PC-3 (cell line): ENCODE results near the gene RMP24.
A peak's percentile ranks its signal among the peaks of the same experiment; 100 is the strongest.

ENCODE experiments used
- ATAC-seq: fragments of 200-7000 bp; cut with Tn5 transposase; 2 replicates; pipeline ENCODE4 v1.9.1; 2020; ENCODE audit warnings: mild to moderate bottlenecking, moderate library complexity
- BruUV-seq: library from RNA; stranded (reverse); fragments of 400-500 nt; replicated peaks from 2 replicates; lab custom pipeline; 2021; lab: Mats Ljungman, UMichigan
- CTCF ChIA-PET: fragments of 300-600 bp; sonication (Branson Sonifier 250); formaldehyde crosslinking; loops from one replicate; lab custom pipeline; 2022; ENCODE audit warnings: antibody characterized with exemption; lab: Charles Lee
- POLR2A ChIA-PET: fragments of 300-600 bp; sonication (Branson Sonifier 250); formaldehyde crosslinking; loops from one replicate; lab custom pipeline; 2022; ENCODE audit warnings: antibody characterized with exemption; ENCODE audit not compliant: unreplicated experiment; lab: Charles Lee
- DNase-seq: peaks from one replicate; pipeline ENCODE4 v3.0.0-alpha.2; 2015
- H2AFZ ChIP-seq: fragments of 300-600 bp; sonication (generic); 2 replicates; pipeline ENCODE4 v1.6.0; 2016; ENCODE audit warnings: antibody characterized with exemption, low read length
- H3F3A ChIP-seq: fragments of 300-600 bp; sonication (generic); one replicate; pipeline ENCODE4 v1.6.0; 2017; ENCODE audit warnings: antibody characterized with exemption, low read length, control low read depth, mild to moderate bottlenecking; ENCODE audit not compliant: unreplicated experiment
- H3K27ac ChIP-seq: fragments of 300-600 bp; sonication (generic); 2 replicates; pipeline ENCODE4 v1.5.1; 2016; ENCODE audit warnings: mild to moderate bottlenecking, low read length
- H3K27me3 ChIP-seq: fragments of 300-600 bp; sonication (generic); 2 replicates; pipeline ENCODE4 v1.6.1; 2016; ENCODE audit warnings: low read length, mixed read lengths
- H3K36me3 ChIP-seq: fragments of 300-600 bp; sonication (generic); 2 replicates; pipeline ENCODE4 v1.6.1; 2016; ENCODE audit warnings: low read depth, mixed run types, low read length, mixed read lengths
- H3K4me1 ChIP-seq: fragments of 300-600 bp; sonication (generic); 2 replicates; pipeline ENCODE4 v1.5.1; 2016; ENCODE audit warnings: low read length; ENCODE audit not compliant: insufficient read depth
- H3K4me2 ChIP-seq: fragments of 300-600 bp; sonication (generic); 2 replicates; pipeline ENCODE4 v1.6.0; 2016; ENCODE audit warnings: low read length
- H3K4me3 ChIP-seq: fragments of 300-600 bp; sonication (generic); 2 replicates; pipeline ENCODE4 v1.5.1; 2016; ENCODE audit warnings: mild to moderate bottlenecking, low read length, mixed read lengths
- H3K79me2 ChIP-seq: fragments of 300-600 bp; sonication (generic); 2 replicates; pipeline ENCODE4 v1.6.1; 2017; ENCODE audit warnings: low read length, mixed read lengths
- H3K9ac ChIP-seq: fragments of 300-600 bp; sonication (generic); 2 replicates; pipeline ENCODE4 v1.6.0; 2016; ENCODE audit warnings: mild to moderate bottlenecking, low read length
- H3K9me2 ChIP-seq: fragments of 300-600 bp; sonication (generic); replicated peaks from 2 replicates; pipeline ENCODE4 v1.6.1; 2016; ENCODE audit warnings: mixed run types, low read length, mixed read lengths
- H3K9me3 ChIP-seq: fragments of 300-600 bp; sonication (generic); 2 replicates; pipeline ENCODE4 v1.6.1; 2016; ENCODE audit warnings: low read length, mixed read lengths
- H4K20me1 ChIP-seq: fragments of 300-600 bp; sonication (generic); 2 replicates; pipeline ENCODE4 v1.6.1; 2016; ENCODE audit warnings: low read length, mixed read lengths
- CTCF ChIP-seq: fragments of 300-600 bp; sonication (generic); conservative IDR thresholded peaks from 2 replicates; pipeline ENCODE4 v1.5.1; 2017; ENCODE audit warnings: antibody characterized with exemption, low read depth, mild to moderate bottlenecking, low read length
- EZH2 ChIP-seq: fragments of 300-600 bp; sonication (generic); IDR thresholded peaks from one replicate; pipeline ENCODE4 v1.6.1; 2017; ENCODE audit warnings: antibody characterized with exemption, mild to moderate bottlenecking, low read length; ENCODE audit not compliant: unreplicated experiment
- EZH2phosphoT487 ChIP-seq: fragments of 300-600 bp; sonication (generic); IDR thresholded peaks from 2 replicates; pipeline ENCODE4 v1.6.1; 2018; ENCODE audit warnings: mild to moderate bottlenecking, antibody characterized with exemption, low read length, borderline replicate concordance
- intact Hi-C: fragments of 100-400 bp; cut with micrococcal nuclease; formaldehyde crosslinking; loops from 2 replicates; pipeline ENCODE4 v1.9.0; 2023

RMP24 gene

GRCh38 chr18:35968278-35968880, 4.1 kb upstream of the RMP24 start:
- Histone ChIP-seq H2AFZ (no peak overlapping the region), H3K9me3 (no peaks in the 10 kb centered on the region), H3K9ac (no peak overlapping the region), H3K27ac (no peak overlapping the region), H3K4me2 (no peak overlapping the region), H3K36me3 (no peaks in the 10 kb centered on the region), H3K79me2 (peaks cover 8% of the 10 kb centered on the region), H3K4me3 (no peak overlapping the region), H3K9me2 (no peaks in the 10 kb centered on the region), H4K20me1 (no peaks in the 10 kb centered on the region), H3F3A (no peaks in the 10 kb centered on the region), H3K27me3 (no peaks in the 10 kb centered on the region), H3K4me1 (no peaks in the 10 kb centered on the region)
- TF ChIP-seq CTCF = no peak
- no peak for TF ChIP-seq EZH2
- TF ChIP-seq EZH2phosphoT487 = no peak
- CTCF ChIA-PET = no interaction called here
- ATAC-seq (no peak), DNase-seq (no peak)
- POLR2A ChIA-PET = no interaction called here
- intact Hi-C loops = no loop called here
- no TSS peak for BruUV-seq

- Histone ChIP-seq H3K9me3 (no peaks in the 10 kb centered on the region), H3K79me2 (peaks cover 21% of the 10 kb centered on the region), H3K4me2 (no peak overlapping the region), H4K20me1 (no peaks in the 10 kb centered on the region), H3K36me3 (no peaks in the 10 kb centered on the region), H3K9me2 (no peaks in the 10 kb centered on the region), H3K9ac (no peak overlapping the region), H3K4me1 (no peaks in the 10 kb centered on the region), H3K27ac (no peak overlapping the region), H3F3A (no peaks in the 10 kb centered on the region), H3K4me3 (no peak overlapping the region), H2AFZ (no peak overlapping the region), H3K27me3 (no peaks in the 10 kb centered on the region)
- ChIA-PET POLR2A (no interaction called here), CTCF (no interaction called here)
- no TSS peak for BruUV-seq
- no peak for TF ChIP-seq EZH2phosphoT487
- no peak for TF ChIP-seq EZH2
- TF ChIP-seq CTCF = no peak
- intact Hi-C loops = loop anchor here (5.0 kb wide), 1 partner anchor 387 kb away; the partner anchor contains the start of gene GALNT1
- DNase-seq (no peak), ATAC-seq (no peak)
Observed at GRCh38 chr18:35969676-35970075, 2.8 kb upstream of the RMP24 start.

- intact Hi-C loops = loop anchor here (1.0 to 5.0 kb wide), 2 partner anchors 215 to 389 kb away; partner anchors contain the start of gene GALNT1
- Histone ChIP-seq H3K27me3 (no peaks in the 10 kb centered on the region), H3K4me3 (peak overlapping the region; percentile 84), H3K9me2 (no peaks in the 10 kb centered on the region), H3K4me1 (no peaks in the 10 kb centered on the region), H2AFZ (peak overlapping the region; percentile 67), H3K4me2 (peak overlapping the region; percentile 87), H3F3A (no peaks in the 10 kb centered on the region), H3K27ac (peak overlapping the region; percentile 51; the same call in 1 of the 2 replicates), H3K36me3 (peaks cover 6% of the 10 kb centered on the region; the same call in 1 of the 2 replicates), H4K20me1 (no peaks in the 10 kb centered on the region), H3K79me2 (peaks cover 24% of the 10 kb centered on the region), H3K9me3 (no peaks in the 10 kb centered on the region), H3K9ac (peak overlapping the region; percentile 70)
- BruUV-seq = TSS peak; percentile 61
- TF ChIP-seq EZH2 = no peak
- no peak for TF ChIP-seq EZH2phosphoT487
- no peak for TF ChIP-seq CTCF
- CTCF ChIA-PET = interaction anchor here (0.7 kb wide), 1 partner anchor 407 kb away, joined by 8 read pairs; no protein-coding TSS in a partner anchor
- peak; percentile 27 for ATAC-seq
- POLR2A ChIA-PET = interaction anchor here (0.6 to 0.9 kb wide), 2 partner anchors 34 to 355 kb away, joined by 5 to 6 read pairs; no protein-coding TSS in a partner anchor
- DNase-seq = no peak
Observed at GRCh38 chr18:35971661-35972196, 750 bp upstream of the RMP24 start.
